GM19035 (cell line): ENCODE results near the gene COBL.

Source experiments
- ATAC-seq: cut with Tn5 transposase; IDR thresholded peaks from one replicate; pipeline ENCODE4 v1.9.1; 2021; ENCODE audit not compliant: unreplicated experiment

COBL gene

GRCh38 chr7:51152706-51153200, 163.9 kb downstream of the COBL start:
- ATAC-seq = no peak

- ATAC-seq = no peak
Observed at GRCh38 chr7:51151455-51151854, 165.2 kb downstream of the COBL start.

GRCh38 chr7:51150193-51150592, 166.4 kb downstream of the COBL start:
- ATAC-seq = no peak

- ATAC-seq = no peak
Observed at GRCh38 chr7:51148216-51148615, 168.4 kb downstream of the COBL start.

- ATAC-seq = no peak
Observed at GRCh38 chr7:51146816-51147586, 169.6 kb downstream of the COBL start.

- no peak for ATAC-seq
Observed at GRCh38 chr7:51144178-51144577, 172.4 kb downstream of the COBL start.

GRCh38 chr7:51142741-51143385, 173.7 kb downstream of the COBL start:
- no peak for ATAC-seq

- ATAC-seq = no peak
Observed at GRCh38 chr7:51141451-51142003, 175.1 kb downstream of the COBL start.

GRCh38 chr7:51140199-51141164, 176.1 kb downstream of the COBL start:
- no peak for ATAC-seq

- ATAC-seq = no peak
Observed at GRCh38 chr7:51139796-51140195, 176.8 kb downstream of the COBL start.

GRCh38 chr7:51138123-51139085, 178.2 kb downstream of the COBL start:
- no peak for ATAC-seq

GRCh38 chr7:51135576-51135975, 181.0 kb downstream of the COBL start:
- ATAC-seq = no peak

- ATAC-seq = no peak
Observed at GRCh38 chr7:51134013-51134441, 182.6 kb downstream of the COBL start.

- ATAC-seq = no peak
Observed at GRCh38 chr7:51132661-51133060, 183.9 kb downstream of the COBL start.

GRCh38 chr7:51129527-51130472, 186.8 kb downstream of the COBL start:
- ATAC-seq = no peak

- ATAC-seq = no peak
Observed at GRCh38 chr7:51128545-51129435, 187.8 kb downstream of the COBL start.

GRCh38 chr7:51127618-51127904, 189.0 kb downstream of the COBL start:
- ATAC-seq = no peak
